NCI-H1436 (cell line): ENCODE data around the gene GEN1.

ENCODE experiments used
- DNase-seq: peaks from one replicate; lab custom pipeline; 2025; lab: John Stamatoyannopoulos, UW

Gene GEN1

GRCh38 chr2:17753803-17754663 lies at the start of gene GEN1, which contains the start of gene SMC6:
Gene GEN1, plus strand, starts transcription at chr2:17754138. Its CDS starts 5,806 bp downstream, at chr2:17759944.
Gene SMC6, minus strand, starts transcription at chr2:17753810. Its CDS starts 7,864 bp downstream, at chr2:17745946.
- DNase-seq: peak; percentile 87

- DNase-seq: no peak
Observed at GRCh38 chr2:17706845-17707244, 47.1 kb upstream of the GEN1 start.

- DNase-seq: no peak
Observed at GRCh38 chr2:17708501-17708900, 45.4 kb upstream of the GEN1 start.

GRCh38 chr2:17709897-17710296 lies 44.0 kb upstream of the GEN1 start:
- no peak for DNase-seq

- no peak for DNase-seq
Observed at GRCh38 chr2:17710547-17711248, 43.2 kb upstream of the GEN1 start.

- no peak for DNase-seq
Observed at GRCh38 chr2:17713291-17713690, 40.6 kb upstream of the GEN1 start.

- DNase-seq: no peak
Observed at GRCh38 chr2:17717666-17718065, 36.3 kb upstream of the GEN1 start.

- no peak for DNase-seq
Observed at GRCh38 chr2:17718689-17719088, 35.2 kb upstream of the GEN1 start.

GRCh38 chr2:17719562-17720371 lies 34.2 kb upstream of the GEN1 start:
- no peak for DNase-seq

GRCh38 chr2:17728210-17728609 lies 25.7 kb upstream of the GEN1 start:
- no peak for DNase-seq

GRCh38 chr2:17729880-17730279 lies 24.1 kb upstream of the GEN1 start:
- DNase-seq: no peak

- no peak for DNase-seq
Observed at GRCh38 chr2:17733599-17733998, 20.3 kb upstream of the GEN1 start.

GRCh38 chr2:17735864-17736263 lies 18.1 kb upstream of the GEN1 start:
- no peak for DNase-seq

GRCh38 chr2:17736989-17737388 lies 16.9 kb upstream of the GEN1 start:
- DNase-seq: no peak

- DNase-seq: no peak
Observed at GRCh38 chr2:17740203-17740602, 13.7 kb upstream of the GEN1 start.

GRCh38 chr2:17747684-17748452 lies 6.1 kb upstream of the GEN1 start:
- DNase-seq: no peak

GRCh38 chr2:17748745-17749144 lies 5.2 kb upstream of the GEN1 start:
- DNase-seq: no peak

- no peak for DNase-seq
Observed at GRCh38 chr2:17749753-17750438, 4.0 kb upstream of the GEN1 start.

- DNase-seq: no peak
Observed at GRCh38 chr2:17752246-17752645, 1.7 kb upstream of the GEN1 start.

GRCh38 chr2:17752892-17753802 lies 791 bp upstream of the GEN1 start:
- DNase-seq: peak; percentile 22
